GM23248 (cell line): Measurements from ENCODE around the gene NAAA.

Experiments
- EZH2 ChIP-seq: fragments of 200-600 bp; sonication (generic); IDR thresholded peaks from 2 replicates; pipeline ENCODE4 v1.6.1; 2018; ENCODE audit warnings: antibody characterized with exemption, mild to moderate bottlenecking; ENCODE audit not compliant: insufficient read depth, poor library complexity, severe bottlenecking
- EZH2phosphoT487 ChIP-seq: fragments of 200-600 bp; sonication (generic); IDR thresholded peaks from 2 replicates; pipeline ENCODE4 v1.6.1; 2018; ENCODE audit warnings: antibody characterized with exemption, moderate library complexity, mild to moderate bottlenecking, low read depth; ENCODE audit not compliant: insufficient read depth

GRCh38 chr4:75973766-75974165 lies 33.0 kb upstream of the NAAA start:
- TF ChIP-seq EZH2: no peak
- no peak for TF ChIP-seq EZH2phosphoT487
